CD4-positive, alpha-beta T cell treated with Interleukin-17A for 4 hours (primary cell): ENCODE results near the gene SH3BP4.

Experiments
- DNase-seq: peaks from one replicate; pipeline ENCODE4 v3.0.0-alpha.2; 2020; ENCODE audit warnings: mixed read lengths

The SH3BP4 gene

GRCh38 chr2:235021752-235022151 is 69.9 kb downstream of the SH3BP4 start:
- no peak for DNase-seq

- no peak for DNase-seq
These were observed 72.5 kb downstream of the SH3BP4 start for GRCh38 chr2:235024191-235024860.

GRCh38 chr2:235024931-235025773 is 73.3 kb downstream of the SH3BP4 start:
- no peak for DNase-seq

GRCh38 chr2:235025800-235026536 is 74.2 kb downstream of the SH3BP4 start:
- DNase-seq = no peak

- no peak for DNase-seq
These were observed 75.1 kb downstream of the SH3BP4 start for GRCh38 chr2:235026649-235027557.

GRCh38 chr2:235027558-235028214 is 75.9 kb downstream of the SH3BP4 start:
- no peak for DNase-seq

GRCh38 chr2:235028646-235029045 is 76.8 kb downstream of the SH3BP4 start:
- DNase-seq = no peak

GRCh38 chr2:235029054-235029453 is 77.2 kb downstream of the SH3BP4 start:
- no peak for DNase-seq

GRCh38 chr2:235030126-235030525 is 78.3 kb downstream of the SH3BP4 start:
- no peak for DNase-seq

- no peak for DNase-seq
These were observed 79.1 kb downstream of the SH3BP4 start for GRCh38 chr2:235030936-235031335.

GRCh38 chr2:235031686-235032373 is 80.0 kb downstream of the SH3BP4 start:
- DNase-seq = no peak

GRCh38 chr2:235032466-235032865 is 80.6 kb downstream of the SH3BP4 start:
- no peak for DNase-seq

GRCh38 chr2:235032949-235033348 is 81.1 kb downstream of the SH3BP4 start:
- DNase-seq = no peak

- no peak for DNase-seq
These were observed 82.7 kb downstream of the SH3BP4 start for GRCh38 chr2:235034265-235035118.

GRCh38 chr2:235037604-235038166 is 85.9 kb downstream of the SH3BP4 start:
- DNase-seq = no peak

- no peak for DNase-seq
These were observed 89.6 kb downstream of the SH3BP4 start for GRCh38 chr2:235041221-235041917.

- no peak for DNase-seq
These were observed 90.2 kb downstream of the SH3BP4 start for GRCh38 chr2:235041918-235042575.
